ENCODE measurements around the gene WDR7. TPM values are rescaled to one million over a fixed set of nuclear protein-coding genes. Genes with fewer than 3 reads are reported as not detected.
A peak's percentile ranks its signal among the peaks of the same experiment; 100 is the strongest.

Gene WDR7
- total RNA-seq, 1 experiment from 2014 or later = 7.8 TPM

DNA sequence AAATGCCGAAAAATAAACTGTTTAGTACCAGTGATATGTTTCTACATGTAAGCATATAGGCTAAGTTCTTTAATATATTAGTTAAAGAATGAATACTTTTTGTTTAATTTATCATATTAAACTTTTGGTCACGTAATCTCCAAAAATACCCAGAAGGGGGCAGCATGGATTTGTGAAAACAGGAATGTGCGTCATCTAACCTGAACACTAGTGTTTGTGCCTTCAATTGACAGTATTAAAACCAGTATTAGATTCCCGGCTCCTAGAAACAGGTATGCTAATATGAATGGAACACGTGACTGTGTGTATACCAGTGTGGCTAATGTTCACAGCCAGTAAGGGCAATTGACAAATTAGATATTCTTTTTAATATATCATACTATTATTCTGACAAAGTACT lies 51.8 kb downstream of the WDR7 start:
- TF ChIP-seq, protein P1, sequence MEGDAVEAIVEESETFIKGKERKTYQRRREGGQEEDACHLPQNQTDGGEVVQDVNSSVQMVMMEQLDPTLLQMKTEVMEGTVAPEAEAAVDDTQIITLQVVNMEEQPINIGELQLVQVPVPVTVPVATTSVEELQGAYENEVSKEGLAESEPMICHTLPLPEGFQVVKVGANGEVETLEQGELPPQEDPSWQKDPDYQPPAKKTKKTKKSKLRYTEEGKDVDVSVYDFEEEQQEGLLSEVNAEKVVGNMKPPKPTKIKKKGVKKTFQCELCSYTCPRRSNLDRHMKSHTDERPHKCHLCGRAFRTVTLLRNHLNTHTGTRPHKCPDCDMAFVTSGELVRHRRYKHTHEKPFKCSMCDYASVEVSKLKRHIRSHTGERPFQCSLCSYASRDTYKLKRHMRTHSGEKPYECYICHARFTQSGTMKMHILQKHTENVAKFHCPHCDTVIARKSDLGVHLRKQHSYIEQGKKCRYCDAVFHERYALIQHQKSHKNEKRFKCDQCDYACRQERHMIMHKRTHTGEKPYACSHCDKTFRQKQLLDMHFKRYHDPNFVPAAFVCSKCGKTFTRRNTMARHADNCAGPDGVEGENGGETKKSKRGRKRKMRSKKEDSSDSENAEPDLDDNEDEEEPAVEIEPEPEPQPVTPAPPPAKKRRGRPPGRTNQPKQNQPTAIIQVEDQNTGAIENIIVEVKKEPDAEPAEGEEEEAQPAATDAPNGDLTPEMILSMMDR (IDR thresholded peaks at IDR 0.05; ENCODE audit: insufficient read depth in 1 of 2, low read depth in 1 of 2, low read length in 1 of 2, severe bottlenecking in 1 of 2, unreplicated experiment in 1 of 2) = peak in 1 of 2 experiments; percentile 13
- Histone ChIP-seq H3K36me3 (ENCODE audit: control insufficient read depth, insufficient read depth, low read length) (no peaks in the 10 kb centered on the region), H3K4me3 (ENCODE audit: low read depth, low read length) (no peak overlapping the region), H3K27me3 (replicated peaks; ENCODE audit: control insufficient read depth, insufficient read depth, low read length) (no peaks in the 10 kb centered on the region), H3K4me1 (no peaks in the 10 kb centered on the region), H3K9me3 (no peaks in the 10 kb centered on the region)
- ChIA-PET CTCF (no interaction called here), POLR2A (no interaction called here)
- Mint-ChIP-seq H3K4me3 (ENCODE audit: unreplicated experiment) (no peak overlapping the region), H3K4me1 (ENCODE audit: low read depth, unreplicated experiment) (no peaks in the 10 kb centered on the region), H3K36me3 (ENCODE audit: insufficient read depth, unreplicated experiment) (no peaks in the 10 kb centered on the region), H3K27me3 (ENCODE audit: insufficient read depth, unreplicated experiment) (no peaks in the 10 kb centered on the region), H3K27ac (ENCODE audit: unreplicated experiment) (no peak overlapping the region), H3K9me3 (ENCODE audit: unreplicated experiment) (no peaks in the 10 kb centered on the region)
- DNase-seq = peak in 1 of 2 experiments; percentile 10
- no TSS peak for BruUV-seq (replicated peaks)
- intact Hi-C loops (cut with micrococcal nuclease; ENCODE audit: unreplicated experiment) = no loop called here

DNA sequence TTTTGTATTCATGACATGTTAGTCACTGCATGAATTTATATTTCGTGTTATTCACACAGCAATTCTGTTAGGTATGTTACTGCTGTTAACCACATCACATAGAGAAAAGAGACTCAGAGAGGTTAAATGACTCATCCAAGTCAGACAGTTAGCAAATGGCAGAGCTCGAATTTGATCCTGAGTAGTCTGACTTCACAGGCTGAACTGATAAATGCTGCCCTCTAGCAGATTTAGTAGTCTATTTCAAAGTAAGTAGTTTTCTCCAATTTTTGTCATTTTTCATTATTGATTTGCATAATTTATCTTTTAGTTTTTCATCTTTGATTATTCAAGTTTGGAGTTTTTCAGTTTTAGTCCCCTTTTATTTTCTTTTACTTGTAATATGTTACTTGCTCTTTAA lies 58.3 kb downstream of the WDR7 start:
- no peak overlapping the region for H3K27ac Mint-ChIP-seq (ENCODE audit: unreplicated experiment)
- DNase-seq = peak in 1 of 2 experiments; percentile 12
- Histone ChIP-seq H3K4me1 (no peaks in the 10 kb centered on the region), H3K4me3 (ENCODE audit: low read depth, low read length) (no peak overlapping the region), H3K36me3 (ENCODE audit: control insufficient read depth, insufficient read depth, low read length) (no peaks in the 10 kb centered on the region), H3K27me3 (replicated peaks; ENCODE audit: control insufficient read depth, insufficient read depth, low read length) (no peaks in the 10 kb centered on the region), H3K9me3 (no peaks in the 10 kb centered on the region)
- ChIA-PET CTCF (no interaction called here), POLR2A (no interaction called here)
- H3K36me3 Mint-ChIP-seq (ENCODE audit: insufficient read depth, unreplicated experiment) = no peaks in the 10 kb centered on the region
- no peak overlapping the region for H3K4me3 Mint-ChIP-seq (ENCODE audit: unreplicated experiment)
- TF ChIP-seq, protein P1 (IDR thresholded peaks at IDR 0.05; ENCODE audit: insufficient read depth in 1 of 2, low read depth in 1 of 2, low read length in 1 of 2, severe bottlenecking in 1 of 2, unreplicated experiment in 1 of 2) = peak in 1 of 2 experiments; percentile 14
- no peaks in the 10 kb centered on the region for H3K9me3 Mint-ChIP-seq (ENCODE audit: unreplicated experiment)
- intact Hi-C loops (cut with micrococcal nuclease; ENCODE audit: unreplicated experiment) = no loop called here
- H3K27me3 Mint-ChIP-seq (ENCODE audit: insufficient read depth, unreplicated experiment) = no peaks in the 10 kb centered on the region
- no TSS peak for BruUV-seq (replicated peaks)
- H3K4me1 Mint-ChIP-seq (ENCODE audit: low read depth, unreplicated experiment) = no peaks in the 10 kb centered on the region

DNA sequence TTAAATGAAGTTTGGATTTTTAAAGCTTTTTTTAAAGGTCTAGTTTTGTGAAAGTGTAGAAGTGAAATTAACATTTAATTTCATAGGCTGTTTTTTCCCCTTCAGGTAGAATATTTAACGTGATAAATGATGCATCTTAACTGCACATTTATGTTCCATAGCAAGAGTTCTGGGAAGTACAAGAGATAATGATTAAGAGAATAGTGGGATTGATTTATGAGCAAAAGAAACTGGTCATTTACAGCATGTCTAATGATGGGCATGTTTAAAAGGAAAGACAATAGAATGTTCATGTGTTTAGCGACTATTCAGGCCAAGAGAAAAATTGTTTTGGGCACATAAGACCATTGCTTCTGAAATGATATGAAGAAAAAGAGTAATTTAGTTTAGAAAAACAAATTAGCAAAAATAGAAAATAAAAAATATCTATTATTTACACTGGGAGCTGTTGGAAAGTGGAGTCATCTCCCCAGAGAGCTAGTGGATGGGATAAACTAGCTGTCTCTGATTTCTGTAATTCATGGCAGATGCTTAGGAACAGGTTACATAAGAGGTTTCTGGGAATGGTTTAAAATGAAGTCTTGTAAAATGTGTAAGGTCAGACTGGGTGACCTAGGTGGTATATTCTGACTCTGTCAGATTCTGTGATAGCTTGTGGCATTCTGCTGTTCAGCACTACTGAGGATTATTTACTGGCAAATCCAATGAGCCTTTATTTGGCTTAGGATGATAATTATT lies 60.7 kb downstream of the WDR7 start:
- Mint-ChIP-seq H3K4me3 (ENCODE audit: unreplicated experiment) (no peak overlapping the region), H3K9me3 (ENCODE audit: unreplicated experiment) (no peaks in the 10 kb centered on the region), H3K27me3 (ENCODE audit: insufficient read depth, unreplicated experiment) (no peaks in the 10 kb centered on the region), H3K4me1 (ENCODE audit: low read depth, unreplicated experiment) (no peaks in the 10 kb centered on the region), H3K36me3 (ENCODE audit: insufficient read depth, unreplicated experiment) (no peaks in the 10 kb centered on the region), H3K27ac (ENCODE audit: unreplicated experiment) (no peak overlapping the region)
- H3K36me3 ChIP-seq (ENCODE audit: control insufficient read depth, insufficient read depth, low read length) = no peaks in the 10 kb centered on the region
- CTCF ChIA-PET = no interaction called here
- no peaks in the 10 kb centered on the region for H3K4me1 ChIP-seq
- H3K9me3 ChIP-seq = no peaks in the 10 kb centered on the region
- H3K27me3 ChIP-seq (replicated peaks; ENCODE audit: control insufficient read depth, insufficient read depth, low read length) = no peaks in the 10 kb centered on the region
- intact Hi-C loops (cut with micrococcal nuclease; ENCODE audit: unreplicated experiment) = no loop called here
- POLR2A ChIA-PET = no interaction called here
- no peak overlapping the region for H3K4me3 ChIP-seq (ENCODE audit: low read depth, low read length)
- no peak for DNase-seq
- BruUV-seq (replicated peaks) = no TSS peak
- TF ChIP-seq, protein P1 (IDR thresholded peaks at IDR 0.05; ENCODE audit: insufficient read depth in 1 of 2, low read depth in 1 of 2, low read length in 1 of 2, severe bottlenecking in 1 of 2, unreplicated experiment in 1 of 2) = no peak
